ENCODE measurements around the gene CRELD1. TPM values are rescaled to one million over a fixed set of nuclear protein-coding genes. Genes with fewer than 3 reads are reported as not detected.

The CRELD1 gene
- total and polyA plus RNA-seq, 2 of the 13 experiments (the other 11 are each of a cell fraction or from before 2014, with no cell fraction given), result 27.1 to 61.9 TPM

DNA sequence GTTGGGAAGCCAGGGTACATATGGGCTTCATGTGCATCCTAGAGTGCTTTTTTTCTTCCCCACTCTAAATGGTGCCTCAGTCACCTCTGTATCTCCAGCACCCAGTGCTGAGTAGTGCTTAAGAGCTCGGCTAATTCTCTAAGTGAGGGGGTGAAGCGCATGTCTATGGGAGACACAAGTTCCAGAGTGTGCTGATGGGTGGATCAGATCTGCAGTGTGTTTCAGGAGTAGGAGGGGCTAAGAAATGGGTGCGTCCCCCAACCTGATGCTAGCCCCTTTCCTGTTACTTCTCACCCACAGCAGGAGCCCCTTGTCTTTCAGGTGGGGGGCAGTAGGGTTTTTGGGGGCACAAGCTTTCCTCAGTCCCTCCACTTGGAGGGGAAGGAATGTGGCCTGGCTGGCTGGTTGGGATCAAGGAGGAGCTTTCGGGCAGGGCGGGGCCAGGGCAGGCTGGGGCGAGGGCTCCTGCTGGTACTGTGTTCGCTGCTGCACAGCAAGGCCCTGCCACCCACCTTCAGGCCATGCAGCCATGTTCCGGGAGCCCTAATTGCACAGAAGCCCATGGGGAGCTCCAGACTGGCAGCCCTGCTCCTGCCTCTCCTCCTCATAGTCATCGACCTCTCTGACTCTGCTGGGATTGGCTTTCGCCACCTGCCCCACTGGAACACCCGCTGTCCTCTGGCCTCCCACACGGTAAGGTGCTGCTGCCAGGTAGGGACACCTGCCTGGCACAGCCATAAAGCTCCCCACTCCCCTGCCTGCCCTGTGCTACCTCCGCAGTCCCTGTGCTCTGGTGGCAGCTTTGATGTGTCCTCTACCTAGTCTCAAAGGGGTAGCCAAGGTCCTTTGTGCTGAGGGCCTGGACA is 31.0 kb upstream of the CRELD1 start, which contains the start of gene IL17RE (continued):
- TF ChIP-seq, protein P1, sequence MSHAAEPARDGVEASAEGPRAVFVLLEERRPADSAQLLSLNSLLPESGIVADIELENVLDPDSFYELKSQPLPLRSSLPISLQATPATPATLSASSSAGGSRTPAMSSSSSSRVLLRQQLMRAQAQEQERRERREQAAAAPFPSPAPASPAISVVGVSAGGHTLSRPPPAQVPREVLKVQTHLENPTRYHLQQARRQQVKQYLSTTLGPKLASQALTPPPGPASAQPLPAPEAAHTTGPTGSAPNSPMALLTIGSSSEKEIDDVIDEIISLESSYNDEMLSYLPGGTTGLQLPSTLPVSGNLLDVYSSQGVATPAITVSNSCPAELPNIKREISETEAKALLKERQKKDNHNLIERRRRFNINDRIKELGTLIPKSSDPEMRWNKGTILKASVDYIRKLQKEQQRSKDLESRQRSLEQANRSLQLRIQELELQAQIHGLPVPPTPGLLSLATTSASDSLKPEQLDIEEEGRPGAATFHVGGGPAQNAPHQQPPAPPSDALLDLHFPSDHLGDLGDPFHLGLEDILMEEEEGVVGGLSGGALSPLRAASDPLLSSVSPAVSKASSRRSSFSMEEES (CRISPR knock-in tag; IDR thresholded peaks at IDR 0.05), result peak; percentile 58; the same call in 1 of the 2 replicates
- TF ChIP-seq EP300 (IDR thresholded peaks at IDR 0.05; ENCODE audit: low read depth in 2 of 2, low read length in 2 of 2) (no peak), EP300 (CRISPR knock-in tag; IDR thresholded peaks at IDR 0.05; ENCODE audit: borderline replicate concordance) (peak; percentile 6; the same call in 1 of the 2 replicates), TARDBP (CRISPR knock-in tag; IDR thresholded peaks at IDR 0.05) (no peak), ZNF251 (CRISPR knock-in tag; IDR thresholded peaks at IDR 0.05) (no peak), NKX3-1 (CRISPR knock-in tag; IDR thresholded peaks at IDR 0.05) (no peak), JUN (CRISPR knock-in tag; IDR thresholded peaks at IDR 0.05) (0 out of 2 replicates have a peak, but pooled peaks have one; percentile 14), DPF2 (CRISPR knock-in tag; IDR thresholded peaks at IDR 0.05; ENCODE audit: borderline replicate concordance, low read depth) (peak; percentile 45; the same call in 1 of the 2 replicates), ZNF263 (CRISPR knock-in tag; IDR thresholded peaks at IDR 0.05) (no peak), YEATS4 (CRISPR knock-in tag; IDR thresholded peaks at IDR 0.05; ENCODE audit: borderline replicate concordance) (peak; percentile 25; the same call in 1 of the 2 replicates), ARNTL (CRISPR knock-in tag; IDR thresholded peaks at IDR 0.05) (no peak), SAP130 (CRISPR knock-in tag; IDR thresholded peaks at IDR 0.05; ENCODE audit: low read depth) (peak; percentile 54), ZNF83 (CRISPR knock-in tag; IDR thresholded peaks at IDR 0.05; ENCODE audit: borderline replicate concordance) (peak; percentile 26; the same call in 1 of the 2 replicates), SMARCC2 (IDR thresholded peaks at IDR 0.05) (no peak), ZEB1 (IDR thresholded peaks at IDR 0.05; ENCODE audit: insufficient replicate concordance, low read depth) (peak; percentile 37), TOPORS (CRISPR knock-in tag; IDR thresholded peaks at IDR 0.05) (no peak), ZNF672 (CRISPR knock-in tag; IDR thresholded peaks at IDR 0.05) (no peak), CEBPB (IDR thresholded peaks at IDR 0.05; ENCODE audit: borderline replicate concordance, low read depth, low read length) (no peak), SIN3B (IDR thresholded peaks at IDR 0.05; ENCODE audit: low read length) (no peak), ZNF430 (CRISPR knock-in tag; IDR thresholded peaks at IDR 0.05) (peak; percentile 72; the same call in 1 of the 2 replicates)
- TF ChIP-seq, protein P2, sequence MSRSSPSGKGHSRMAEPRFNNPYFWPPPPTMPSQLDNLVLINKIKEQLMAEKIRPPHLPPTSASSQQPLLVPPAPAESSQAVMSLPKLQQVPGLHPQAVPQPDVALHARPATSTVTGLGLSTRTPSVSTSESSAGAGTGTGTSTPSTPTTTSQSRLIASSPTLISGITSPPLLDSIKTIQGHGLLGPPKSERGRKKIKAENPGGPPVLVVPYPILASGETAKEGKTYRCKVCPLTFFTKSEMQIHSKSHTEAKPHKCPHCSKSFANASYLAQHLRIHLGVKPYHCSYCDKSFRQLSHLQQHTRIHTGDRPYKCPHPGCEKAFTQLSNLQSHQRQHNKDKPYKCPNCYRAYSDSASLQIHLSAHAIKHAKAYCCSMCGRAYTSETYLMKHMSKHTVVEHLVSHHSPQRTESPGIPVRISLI (CRISPR knock-in tag; IDR thresholded peaks at IDR 0.05; ENCODE audit: borderline replicate concordance), result no peak
- TF ChIP-seq, protein P3, sequence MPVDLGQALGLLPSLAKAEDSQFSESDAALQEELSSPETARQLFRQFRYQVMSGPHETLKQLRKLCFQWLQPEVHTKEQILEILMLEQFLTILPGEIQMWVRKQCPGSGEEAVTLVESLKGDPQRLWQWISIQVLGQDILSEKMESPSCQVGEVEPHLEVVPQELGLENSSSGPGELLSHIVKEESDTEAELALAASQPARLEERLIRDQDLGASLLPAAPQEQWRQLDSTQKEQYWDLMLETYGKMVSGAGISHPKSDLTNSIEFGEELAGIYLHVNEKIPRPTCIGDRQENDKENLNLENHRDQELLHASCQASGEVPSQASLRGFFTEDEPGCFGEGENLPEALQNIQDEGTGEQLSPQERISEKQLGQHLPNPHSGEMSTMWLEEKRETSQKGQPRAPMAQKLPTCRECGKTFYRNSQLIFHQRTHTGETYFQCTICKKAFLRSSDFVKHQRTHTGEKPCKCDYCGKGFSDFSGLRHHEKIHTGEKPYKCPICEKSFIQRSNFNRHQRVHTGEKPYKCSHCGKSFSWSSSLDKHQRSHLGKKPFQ (CRISPR knock-in tag; IDR thresholded peaks at IDR 0.05; ENCODE audit: insufficient replicate concordance), result no peak
- TF ChIP-seq, protein P4, sequence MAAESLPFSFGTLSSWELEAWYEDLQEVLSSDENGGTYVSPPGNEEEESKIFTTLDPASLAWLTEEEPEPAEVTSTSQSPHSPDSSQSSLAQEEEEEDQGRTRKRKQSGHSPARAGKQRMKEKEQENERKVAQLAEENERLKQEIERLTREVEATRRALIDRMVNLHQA (CRISPR knock-in tag; IDR thresholded peaks at IDR 0.05), result no peak
- TF ChIP-seq, protein P5, sequence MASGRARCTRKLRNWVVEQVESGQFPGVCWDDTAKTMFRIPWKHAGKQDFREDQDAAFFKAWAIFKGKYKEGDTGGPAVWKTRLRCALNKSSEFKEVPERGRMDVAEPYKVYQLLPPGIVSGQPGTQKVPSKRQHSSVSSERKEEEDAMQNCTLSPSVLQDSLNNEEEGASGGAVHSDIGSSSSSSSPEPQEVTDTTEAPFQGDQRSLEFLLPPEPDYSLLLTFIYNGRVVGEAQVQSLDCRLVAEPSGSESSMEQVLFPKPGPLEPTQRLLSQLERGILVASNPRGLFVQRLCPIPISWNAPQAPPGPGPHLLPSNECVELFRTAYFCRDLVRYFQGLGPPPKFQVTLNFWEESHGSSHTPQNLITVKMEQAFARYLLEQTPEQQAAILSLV (CRISPR knock-in tag; IDR thresholded peaks at IDR 0.05; ENCODE audit: borderline replicate concordance), result no peak
